Liver (tissue), 3 donors: ENCODE results near the gene MST1.

ENCODE experiments used
- CTCF ChIP-seq: fragments of 150-350 bp; IDR thresholded peaks from 2 replicates; pipeline ENCODE4 v1.5.1; 2017; ENCODE audit warnings: improper control_type of control experiment, low read depth, low read length; ENCODE audit not compliant: missing input control
- EGR1 ChIP-seq, 2 donors: IDR thresholded peaks; 2 replicates each; pipeline ENCODE4 v1.6.1; 2016 to 2018; ENCODE audit warnings: antibody characterized with exemption in 2 of 2, low read depth in 2 of 2
- GABPA ChIP-seq, 2 donors: IDR thresholded peaks in 1 of 2; conservative IDR thresholded peaks in 1 of 2; 2 replicates each; pipeline ENCODE4 v1.6.1; 2016; ENCODE audit warnings: antibody characterized with exemption in 2 of 2, mild to moderate bottlenecking in 1 of 2, moderate library complexity in 1 of 2
- HNF4A ChIP-seq, 2 donors: conservative IDR thresholded peaks; 2 replicates each; pipeline ENCODE4 v1.6.1; 2016; ENCODE audit warnings: antibody characterized with exemption in 2 of 2, mild to moderate bottlenecking in 2 of 2
- JUND ChIP-seq, 2 donors: IDR thresholded peaks; 2 replicates each; pipeline ENCODE4 v1.6.1; 2016; ENCODE audit warnings: antibody characterized with exemption in 2 of 2
- MAX ChIP-seq: IDR thresholded peaks from 2 replicates; pipeline ENCODE4 v1.6.1; 2016; ENCODE audit warnings: antibody characterized with exemption
- REST ChIP-seq: IDR thresholded peaks from 2 replicates; pipeline ENCODE4 v1.6.1; 2016; ENCODE audit warnings: antibody characterized with exemption, mild to moderate bottlenecking
- TAF1 ChIP-seq: conservative IDR thresholded peaks from 2 replicates; pipeline ENCODE4 v1.6.1; 2016; ENCODE audit warnings: antibody characterized with exemption, mild to moderate bottlenecking
- YY1 ChIP-seq: IDR thresholded peaks from 2 replicates; pipeline ENCODE4 v1.6.1; 2016; ENCODE audit warnings: antibody characterized with exemption, mild to moderate bottlenecking
- ZBTB33 ChIP-seq: IDR thresholded peaks from 2 replicates; pipeline ENCODE4 v1.6.1; 2016; ENCODE audit warnings: antibody characterized with exemption
- donor health status: healthy.
- donor health status: healthy.

- TF ChIP-seq YY1 (no peak), ZBTB33 (no peak), MAX (no peak), CTCF (no peak), JUND (IDR thresholded peaks at IDR 0.05) (no peak), EGR1 (IDR thresholded peaks at IDR 0.05; ENCODE audit: low read depth in 2 of 2) (no peak), TAF1 (no peak), GABPA (IDR thresholded peaks at IDR 0.05 in 1 of 2, conservative IDR thresholded peaks at IDR 0.05 in 1 of 2) (no peak), HNF4A (conservative IDR thresholded peaks at IDR 0.05) (no peak), REST (no peak)
Observed at GRCh38 chr3:49662021-49662420, 27.3 kb downstream of the MST1 start.
